Mammary epithelial cell (primary cell): ENCODE results near the gene SOHLH2.

Experiments used
- EZH2 ChIP-seq: IDR thresholded peaks from 2 replicates; pipeline ENCODE4 v1.6.1; 2012; ENCODE audit warnings: low read length, inconsistent platforms, borderline replicate concordance
- TF ChIP-seq, protein P1 (sequence below), 2 donors: IDR thresholded peaks in 1 of 2; conservative IDR thresholded peaks in 1 of 2; 2 replicates each; pipeline ENCODE4 v1.5.1; 2011 to 2012; ENCODE audit warnings: inconsistent platforms in 2 of 2, low read length in 2 of 2, mild to moderate bottlenecking in 2 of 2, control low read depth in 1 of 2, low read depth in 1 of 2; ENCODE audit not compliant: insufficient read depth in 1 of 2; ENCODE audit errors: extremely low read depth in 1 of 2

DNA sequence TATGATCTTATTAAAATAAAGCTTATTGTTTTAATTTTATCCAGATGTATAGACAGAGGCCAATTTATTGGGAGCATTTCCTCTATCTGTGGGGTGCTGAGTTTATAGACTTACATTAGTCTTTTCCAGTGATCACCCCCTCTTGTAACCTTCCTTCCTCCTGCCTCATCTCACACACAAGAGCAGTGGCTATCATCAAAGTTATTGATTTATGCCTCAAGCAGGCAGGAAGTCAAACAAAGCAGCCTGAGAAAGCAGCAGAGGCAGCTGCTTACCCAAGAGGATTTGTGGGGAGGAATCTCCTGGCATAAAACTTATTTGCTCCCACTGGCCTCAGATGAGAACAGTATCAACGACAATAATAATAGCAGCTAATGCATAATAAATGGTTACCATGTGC is 56.9 kb downstream of the SOHLH2 start:
- TF ChIP-seq, protein P1, sequence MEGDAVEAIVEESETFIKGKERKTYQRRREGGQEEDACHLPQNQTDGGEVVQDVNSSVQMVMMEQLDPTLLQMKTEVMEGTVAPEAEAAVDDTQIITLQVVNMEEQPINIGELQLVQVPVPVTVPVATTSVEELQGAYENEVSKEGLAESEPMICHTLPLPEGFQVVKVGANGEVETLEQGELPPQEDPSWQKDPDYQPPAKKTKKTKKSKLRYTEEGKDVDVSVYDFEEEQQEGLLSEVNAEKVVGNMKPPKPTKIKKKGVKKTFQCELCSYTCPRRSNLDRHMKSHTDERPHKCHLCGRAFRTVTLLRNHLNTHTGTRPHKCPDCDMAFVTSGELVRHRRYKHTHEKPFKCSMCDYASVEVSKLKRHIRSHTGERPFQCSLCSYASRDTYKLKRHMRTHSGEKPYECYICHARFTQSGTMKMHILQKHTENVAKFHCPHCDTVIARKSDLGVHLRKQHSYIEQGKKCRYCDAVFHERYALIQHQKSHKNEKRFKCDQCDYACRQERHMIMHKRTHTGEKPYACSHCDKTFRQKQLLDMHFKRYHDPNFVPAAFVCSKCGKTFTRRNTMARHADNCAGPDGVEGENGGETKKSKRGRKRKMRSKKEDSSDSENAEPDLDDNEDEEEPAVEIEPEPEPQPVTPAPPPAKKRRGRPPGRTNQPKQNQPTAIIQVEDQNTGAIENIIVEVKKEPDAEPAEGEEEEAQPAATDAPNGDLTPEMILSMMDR (conservative IDR thresholded peaks at IDR 0.05 in 1 of 2, IDR thresholded peaks at IDR 0.05 in 1 of 2; ENCODE audit: extremely low read depth in 1 of 2, insufficient read depth in 1 of 2, low read depth in 1 of 2, low read length in 2 of 2): no peak
- no peak for TF ChIP-seq EZH2
